Fibroblast of the conjunctiva (primary cell): Measurements from ENCODE around the gene RAB40C.

Experiments used
- DNase-seq: peaks from one replicate; pipeline ENCODE4 v3.0.0-alpha.2; 2010; ENCODE audit warnings: low read depth

RAB40C gene

GRCh38 chr16:559411-560203 lies 30.3 kb upstream of the RAB40C start:
- DNase-seq: no peak

DNA sequence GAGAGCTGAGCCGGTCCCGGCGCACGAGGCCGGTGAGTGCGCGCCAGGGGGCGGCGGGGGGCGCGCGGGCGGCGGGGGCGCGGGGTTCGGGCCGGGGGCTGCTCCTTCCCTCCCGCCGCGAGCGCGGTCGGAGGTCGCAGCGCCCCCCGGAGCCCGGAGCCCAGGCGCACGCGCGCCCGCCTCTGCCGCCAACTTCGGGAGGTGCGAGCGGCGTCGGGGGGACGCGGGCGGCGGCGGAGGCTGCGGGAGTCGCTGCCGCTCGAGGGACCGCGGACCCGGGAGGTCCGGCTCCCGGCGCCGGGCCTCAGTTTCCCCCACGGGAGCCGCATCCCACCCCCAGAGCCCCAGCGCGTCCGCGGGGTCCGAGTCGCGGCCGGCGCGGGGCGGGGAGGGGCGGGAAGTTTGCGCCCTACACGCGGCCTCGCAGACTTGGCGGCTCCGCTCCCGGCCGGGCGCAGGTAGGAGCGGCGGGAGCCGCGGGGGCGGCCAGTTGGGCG lies 29.6 kb upstream of the RAB40C start, which contains the start of gene PRR35:
Gene PRR35, plus strand, starts transcription at position 191 of the 497 bp plus-strand sequence. CDS start 2,901 bp downstream, outside the sequence.
- no peak for DNase-seq

DNA sequence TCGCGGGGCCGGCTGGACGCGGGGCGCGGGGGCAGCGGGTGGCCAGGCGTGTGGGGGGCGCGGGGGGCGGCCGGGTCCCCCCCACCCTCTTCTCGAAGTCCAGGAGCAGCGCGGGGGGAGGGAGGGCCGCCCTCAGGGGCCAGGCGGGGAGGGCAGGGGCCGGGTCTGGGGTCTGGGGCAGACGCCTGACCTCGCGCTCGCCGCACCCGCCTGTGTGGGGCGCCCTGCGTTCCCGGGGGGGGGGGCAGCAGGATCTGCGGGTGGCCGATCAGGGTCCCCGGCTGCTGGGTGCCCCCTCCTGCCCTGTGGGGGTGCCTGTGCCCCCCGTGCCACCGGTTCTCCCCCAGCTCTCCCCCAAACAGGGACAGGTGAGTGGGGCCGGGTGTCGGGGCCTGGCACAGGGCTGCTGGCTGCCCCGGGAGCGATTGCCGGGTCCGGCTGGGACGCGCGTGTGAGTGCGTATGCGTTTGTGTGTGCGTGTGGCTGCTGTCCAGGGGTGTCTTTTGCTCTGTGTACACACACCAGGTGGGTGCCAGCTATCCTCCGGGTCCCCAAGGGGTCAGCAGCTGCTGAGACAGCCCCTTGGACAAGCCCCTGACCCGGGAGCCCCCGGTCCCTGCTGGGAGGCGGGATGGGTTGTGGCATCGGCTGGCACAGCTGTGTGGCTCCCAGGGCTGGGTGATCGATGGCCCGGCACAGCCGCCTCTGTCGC lies 29.0 kb upstream of the RAB40C start:
- no peak for DNase-seq

- no peak for DNase-seq
Observed at GRCh38 chr16:561413-561794, 28.5 kb upstream of the RAB40C start.

- DNase-seq: no peak
Observed at GRCh38 chr16:561957-562938, 27.6 kb upstream of the RAB40C start.

DNA sequence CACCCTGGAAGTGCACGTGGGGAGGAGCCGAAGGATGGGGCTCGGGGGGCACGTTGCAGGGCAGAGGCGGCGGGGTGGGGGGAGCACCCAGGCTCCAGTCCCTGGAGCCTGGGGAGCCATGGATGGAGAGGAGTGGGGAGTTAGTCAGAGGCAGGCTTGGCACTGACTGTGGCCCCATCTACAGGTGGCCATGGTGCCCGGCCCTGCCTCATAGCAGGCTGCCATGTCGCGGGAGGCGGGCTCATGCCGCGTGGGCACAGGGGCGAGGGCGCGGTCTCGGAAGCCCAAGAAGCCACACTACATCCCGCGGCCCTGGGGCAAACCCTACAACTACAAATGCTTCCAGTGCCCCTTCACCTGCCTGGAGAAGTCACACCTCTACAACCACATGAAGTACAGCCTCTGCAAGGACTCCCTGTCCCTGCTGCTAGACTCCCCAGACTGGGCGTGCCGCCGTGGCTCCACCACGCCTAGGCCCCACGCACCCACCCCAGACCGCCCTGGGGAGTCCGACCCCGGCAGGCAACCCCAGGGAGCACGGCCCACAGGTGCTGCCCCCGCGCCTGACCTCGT lies 26.7 kb upstream of the RAB40C start:
- DNase-seq: no peak

DNA sequence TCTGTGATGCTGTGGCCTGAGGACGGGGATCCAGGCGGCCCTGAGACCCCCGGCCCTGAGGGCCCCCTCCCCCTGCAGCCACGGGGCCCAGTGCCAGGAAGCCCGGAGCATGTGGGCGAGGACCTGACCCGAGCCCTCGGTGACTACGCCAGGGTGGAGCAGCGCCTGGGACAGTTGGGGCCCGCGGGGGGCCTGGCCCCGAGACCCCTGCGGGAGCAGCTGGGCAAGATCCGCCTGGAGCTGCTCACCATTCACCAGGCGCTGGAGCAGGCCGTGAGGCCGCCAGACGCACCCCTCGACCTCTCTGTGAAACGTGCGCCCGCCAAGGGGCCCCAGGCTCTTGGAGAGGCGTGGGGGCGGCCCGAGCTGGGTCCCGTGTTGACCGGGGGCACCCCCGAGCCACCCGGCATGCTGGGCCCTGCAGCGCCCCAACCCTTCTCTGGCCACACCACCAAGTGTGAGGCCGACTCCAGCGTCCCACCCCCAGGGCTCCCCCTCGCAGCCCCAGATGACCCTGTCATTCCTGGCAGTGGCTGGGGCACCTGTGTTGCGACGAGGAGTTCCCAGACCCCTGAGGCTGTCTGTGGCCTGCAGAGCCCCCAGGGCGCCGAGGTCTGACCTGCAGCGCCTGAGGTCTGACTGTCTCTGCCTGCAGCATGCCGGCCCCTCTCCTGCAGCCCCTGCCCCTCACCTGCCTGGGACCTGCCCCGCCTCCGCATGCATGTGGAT lies 25.0 kb upstream of the RAB40C start:
- DNase-seq: no peak

DNA sequence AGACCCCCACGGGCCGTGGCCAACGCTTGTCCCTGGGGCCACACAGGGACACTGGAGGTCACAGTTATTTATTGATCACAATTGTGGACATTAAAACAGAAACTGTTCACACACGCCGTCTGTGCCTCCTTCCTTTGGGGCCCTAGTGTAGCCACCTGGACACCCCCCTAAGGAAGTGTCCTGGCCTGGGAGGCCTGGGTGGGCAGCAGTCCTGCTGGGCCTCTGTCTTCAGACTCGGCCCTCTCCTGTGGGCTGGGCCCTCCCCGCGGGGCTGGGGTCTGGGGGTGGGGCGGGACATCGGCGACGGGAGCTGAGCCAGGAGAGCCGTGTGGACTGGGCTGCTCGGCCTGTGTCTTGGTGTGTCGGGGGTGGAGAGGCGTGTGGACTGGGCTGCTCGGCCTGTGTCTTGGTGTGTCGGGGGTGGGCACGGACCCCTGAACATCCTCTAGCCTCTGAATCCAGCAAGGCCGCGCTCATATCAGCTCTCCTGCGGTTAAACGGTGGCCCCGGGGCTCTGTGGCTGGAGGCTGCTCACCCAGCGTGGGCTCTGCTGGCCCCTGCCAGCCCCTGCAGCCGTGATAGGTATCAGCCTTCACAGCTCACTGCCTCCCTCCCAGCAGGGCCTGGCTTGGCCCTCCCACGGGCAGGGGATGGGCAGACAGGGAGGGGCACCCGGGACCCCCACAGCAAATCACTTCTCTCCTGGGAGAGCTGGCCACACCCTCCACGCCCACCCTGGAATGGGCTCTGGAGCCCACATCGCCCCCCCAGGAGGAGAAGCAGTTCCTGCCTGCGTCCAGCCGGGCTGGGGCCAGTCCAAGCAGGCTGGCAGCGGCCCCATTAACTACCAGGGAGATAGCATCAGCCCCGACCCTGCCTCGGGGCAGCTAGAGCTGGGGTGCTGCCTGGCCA lies 24.2 kb upstream of the RAB40C start:
- no peak for DNase-seq

- DNase-seq: peak; percentile 49
Observed at GRCh38 chr16:566475-567372, 23.1 kb upstream of the RAB40C start, which contains the start of gene NHLRC4. NHLRC4 (plus strand) TSS chr16:567005; CDS start chr16:568048, 1,043 bp downstream.

- DNase-seq: no peak
Observed at GRCh38 chr16:567373-568256, 22.3 kb upstream of the RAB40C start.

DNA sequence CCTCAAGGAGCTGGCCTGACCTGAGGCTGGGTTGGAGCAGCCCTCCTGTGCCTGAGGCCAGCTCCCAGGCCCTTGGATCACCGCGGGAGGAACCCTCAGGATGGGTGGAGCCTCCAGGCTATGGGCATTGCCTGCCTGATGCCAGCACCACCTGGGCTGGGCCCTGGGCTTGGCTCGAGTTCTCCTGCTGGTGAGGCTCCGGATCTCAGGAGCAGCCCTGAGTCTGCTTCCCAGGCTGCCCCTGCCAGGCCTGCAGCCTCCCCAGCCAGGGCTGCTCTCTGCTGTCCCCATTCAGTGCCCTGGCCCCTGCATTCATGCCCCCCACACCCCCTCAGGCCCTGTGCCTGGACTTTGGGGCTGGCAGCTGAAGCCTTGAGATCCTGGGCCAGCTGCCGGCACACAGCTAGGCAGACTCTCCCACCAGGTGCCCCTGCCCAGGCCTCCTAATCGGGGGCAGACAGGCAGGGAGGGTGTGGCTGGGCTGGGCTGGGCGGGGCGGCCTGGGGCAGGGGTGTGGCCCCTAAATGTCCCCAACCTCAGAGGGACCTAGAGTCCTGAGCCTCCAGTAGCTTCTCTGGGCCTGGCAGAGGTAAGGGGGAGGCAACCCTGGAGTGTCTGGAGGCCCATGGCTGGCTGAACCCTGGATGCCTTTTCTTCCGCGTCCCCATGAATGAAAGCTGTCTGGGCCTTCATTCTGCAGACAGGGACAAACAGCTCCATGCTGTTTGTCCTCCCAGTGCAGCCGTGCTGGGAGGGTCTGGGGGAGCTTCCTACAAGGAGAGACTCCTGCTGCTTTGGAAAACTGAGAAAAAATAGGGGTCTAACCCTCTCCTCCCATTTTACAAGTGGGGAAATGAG lies 21.2 kb upstream of the RAB40C start:
- DNase-seq: no peak

- DNase-seq: no peak
Observed at GRCh38 chr16:569445-570254, 20.2 kb upstream of the RAB40C start, which contains the start of gene PIGQ. PIGQ (plus strand) TSS chr16:569968; CDS start chr16:574075, 4,107 bp downstream.

DNA sequence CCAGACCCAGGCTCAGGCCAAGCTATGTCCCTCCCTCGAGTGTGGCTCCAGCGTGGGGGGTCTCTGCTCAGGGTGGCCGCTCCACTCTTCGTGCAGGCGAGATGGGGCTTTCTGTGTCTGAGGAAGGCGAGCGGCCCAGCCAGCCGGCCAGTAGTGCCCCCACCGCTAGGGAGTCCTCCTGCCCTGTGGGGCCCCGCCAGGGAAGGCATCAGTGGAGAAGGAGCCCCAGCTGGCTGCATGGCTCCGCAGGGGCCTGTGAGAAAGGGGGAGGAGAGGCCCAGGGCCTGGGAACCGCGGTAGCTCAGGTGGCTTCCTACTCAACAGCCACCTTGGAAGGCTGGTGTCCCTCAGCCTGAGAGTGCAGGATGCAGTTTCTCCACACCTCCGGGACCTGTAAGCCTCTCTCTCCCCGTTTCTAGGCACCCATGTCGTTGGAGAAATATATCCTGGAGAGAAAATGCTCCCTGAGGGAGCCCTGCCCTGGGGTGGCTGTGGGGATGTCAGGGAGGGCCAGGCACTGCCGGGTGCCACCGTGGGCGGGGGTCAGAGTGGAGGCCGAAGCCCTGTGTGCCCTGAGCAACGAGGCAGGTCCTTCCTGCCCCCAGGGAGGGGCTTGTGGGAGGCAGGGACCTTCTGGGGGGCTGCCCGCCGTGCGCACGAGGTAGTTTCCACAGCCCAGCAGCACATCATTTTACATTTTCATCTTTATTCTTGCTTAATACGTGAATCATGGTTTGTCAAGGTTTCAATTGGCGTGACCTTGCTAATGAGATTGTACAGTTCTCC lies 16.8 kb upstream of the RAB40C start:
- no peak for DNase-seq

DNA sequence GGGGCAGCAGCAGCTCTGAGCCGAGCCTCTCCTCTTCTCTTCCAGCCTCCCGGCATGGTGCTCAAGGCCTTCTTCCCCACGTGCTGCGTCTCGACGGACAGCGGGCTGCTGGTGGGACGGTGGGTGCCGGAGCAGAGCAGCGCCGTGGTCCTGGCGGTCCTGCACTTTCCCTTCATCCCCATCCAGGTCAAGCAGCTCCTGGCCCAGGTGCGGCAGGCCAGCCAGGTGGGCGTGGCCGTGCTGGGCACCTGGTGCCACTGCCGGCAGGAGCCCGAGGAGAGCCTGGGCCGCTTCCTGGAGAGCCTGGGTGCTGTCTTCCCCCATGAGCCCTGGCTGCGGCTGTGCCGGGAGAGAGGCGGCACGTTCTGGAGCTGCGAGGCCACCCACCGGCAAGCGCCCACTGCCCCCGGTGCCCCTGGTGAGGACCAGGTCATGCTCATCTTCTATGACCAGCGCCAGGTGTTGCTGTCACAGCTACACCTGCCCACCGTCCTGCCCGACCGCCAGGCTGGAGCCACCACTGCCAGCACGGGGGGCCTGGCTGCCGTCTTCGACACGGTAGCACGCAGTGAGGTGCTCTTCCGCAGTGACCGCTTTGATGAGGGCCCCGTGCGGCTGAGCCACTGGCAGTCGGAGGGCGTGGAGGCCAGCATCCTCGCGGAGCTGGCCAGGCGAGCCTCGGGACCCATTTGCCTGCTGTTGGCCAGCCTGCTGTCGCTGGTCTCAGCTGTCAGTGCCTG lies 15.7 kb upstream of the RAB40C start:
- no peak for DNase-seq
